Measurements from ENCODE around the gene WDR46.
"Not testable (repeated sequence)": the region's sequence is repeated elsewhere in the genome, so short reads cannot be mapped to it uniquely, and the experiment has no call there.

Gene WDR46

GRCh38 chr6:33264015-33264414 is 25.0 kb downstream of the WDR46 start:
- no peak for DNase-seq (ENCODE audit: low read depth)

GRCh38 chr6:33262490-33262889 is 26.5 kb downstream of the WDR46 start:
- DNase-seq (ENCODE audit: low read depth): not testable (repeated sequence)

DNA sequence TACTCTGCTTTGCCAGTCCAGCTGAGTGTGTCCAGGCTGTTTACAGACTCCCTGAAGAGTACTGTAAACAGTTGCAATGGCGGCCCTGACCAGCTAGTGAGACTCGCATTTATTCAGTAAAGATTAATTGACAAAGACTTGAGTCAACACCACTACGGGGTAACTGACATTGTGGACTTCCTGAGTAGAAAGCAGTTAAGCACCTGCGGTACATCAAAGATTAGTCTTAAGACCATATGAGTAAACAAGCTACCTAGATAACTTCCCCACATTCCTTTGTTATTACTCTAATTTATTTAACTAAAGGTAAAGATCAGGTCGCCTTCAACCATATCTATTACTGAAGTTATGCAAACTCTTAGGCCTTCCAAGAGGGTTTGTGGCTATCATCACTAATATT is 30.0 kb downstream of the WDR46 start:
- DNase-seq (ENCODE audit: low read depth): no peak

- no peak for DNase-seq (ENCODE audit: low read depth)
Observed at GRCh38 chr6:33254591-33254990, 34.4 kb downstream of the WDR46 start.

GRCh38 chr6:33252759-33253158 is 36.3 kb downstream of the WDR46 start:
- no peak for DNase-seq (ENCODE audit: low read depth)

DNA sequence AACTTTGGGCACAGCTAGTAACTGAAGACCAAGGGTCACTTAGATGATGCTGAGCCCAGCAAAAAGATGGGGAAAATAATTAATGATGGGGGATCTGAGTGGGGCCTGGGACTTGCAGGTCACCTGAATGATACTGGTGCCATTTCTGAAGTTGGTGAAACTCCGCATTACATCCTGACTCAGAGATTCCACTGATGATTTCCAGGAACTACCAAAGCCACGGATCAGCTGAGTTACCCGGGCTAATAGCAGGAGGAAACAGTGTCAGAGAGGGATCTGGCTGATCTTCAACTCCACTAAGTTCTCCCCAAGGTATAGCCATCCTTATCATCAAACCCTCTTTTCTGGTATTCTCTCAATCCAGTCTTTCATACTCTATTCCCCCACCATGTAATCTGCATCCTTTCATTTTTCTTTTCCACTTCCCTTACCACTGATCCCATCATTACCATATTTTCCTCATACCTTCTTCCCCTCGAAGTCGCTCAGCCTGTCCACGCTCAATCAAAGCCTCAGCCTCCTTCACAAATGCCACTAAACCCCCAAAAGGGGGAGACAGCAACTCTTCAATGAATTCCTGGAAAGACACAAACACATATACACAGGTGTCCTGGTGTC is 37.5 kb downstream of the WDR46 start:
- DNase-seq (ENCODE audit: low read depth): no peak

GRCh38 chr6:33250731-33251130 is 38.3 kb downstream of the WDR46 start:
- DNase-seq (ENCODE audit: low read depth): no peak

DNA sequence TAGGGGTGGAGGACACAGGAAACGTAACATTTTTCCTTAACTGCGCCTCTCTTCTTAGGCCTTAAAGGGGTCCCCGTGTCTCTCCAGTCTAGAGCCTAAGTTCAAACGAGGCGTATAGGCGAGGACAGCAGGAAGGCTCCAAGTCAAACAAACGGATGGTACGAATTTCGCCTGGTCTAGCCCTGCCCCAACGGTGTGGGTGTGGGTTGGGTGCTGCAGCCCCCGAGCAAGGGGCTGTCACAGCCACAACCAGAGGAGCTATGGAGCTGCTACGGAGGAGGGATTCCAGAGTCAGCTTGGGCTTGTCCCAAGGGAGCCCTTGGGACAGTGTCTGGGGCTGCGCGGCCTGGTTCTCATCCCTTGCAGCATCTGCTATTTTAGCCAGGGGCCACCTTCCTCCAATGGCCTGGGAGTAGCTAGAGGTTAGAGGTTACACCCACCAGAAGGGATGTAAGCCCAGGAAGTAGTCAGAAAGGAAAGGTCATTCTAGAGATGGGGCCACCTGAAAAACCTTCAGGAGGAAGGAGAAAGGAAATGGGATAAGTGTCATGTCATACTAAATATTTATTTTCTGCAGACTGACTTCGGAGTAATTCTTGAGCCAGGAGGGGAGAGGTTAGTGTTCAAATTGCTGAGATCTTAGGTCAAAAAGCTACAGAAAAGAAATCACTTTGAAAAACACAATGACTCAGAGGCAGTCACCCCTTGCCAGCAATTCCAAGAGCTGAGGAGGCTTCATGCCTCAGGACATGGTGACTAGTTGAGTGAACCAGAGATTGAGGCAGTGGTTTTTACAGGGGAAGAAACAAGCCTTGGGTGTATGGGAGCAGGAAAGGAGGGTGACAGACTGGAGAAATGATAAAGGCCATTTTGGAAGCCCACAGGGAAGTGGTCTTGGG is 39.1 kb downstream of the WDR46 start:
- DNase-seq (ENCODE audit: low read depth): peak; percentile 75

- DNase-seq (ENCODE audit: low read depth): peak; percentile 98
Observed at GRCh38 chr6:33248932-33249731, 39.9 kb downstream of the WDR46 start.

- DNase-seq (ENCODE audit: low read depth): no peak
Observed at GRCh38 chr6:33248643-33248931, 40.5 kb downstream of the WDR46 start.

DNA sequence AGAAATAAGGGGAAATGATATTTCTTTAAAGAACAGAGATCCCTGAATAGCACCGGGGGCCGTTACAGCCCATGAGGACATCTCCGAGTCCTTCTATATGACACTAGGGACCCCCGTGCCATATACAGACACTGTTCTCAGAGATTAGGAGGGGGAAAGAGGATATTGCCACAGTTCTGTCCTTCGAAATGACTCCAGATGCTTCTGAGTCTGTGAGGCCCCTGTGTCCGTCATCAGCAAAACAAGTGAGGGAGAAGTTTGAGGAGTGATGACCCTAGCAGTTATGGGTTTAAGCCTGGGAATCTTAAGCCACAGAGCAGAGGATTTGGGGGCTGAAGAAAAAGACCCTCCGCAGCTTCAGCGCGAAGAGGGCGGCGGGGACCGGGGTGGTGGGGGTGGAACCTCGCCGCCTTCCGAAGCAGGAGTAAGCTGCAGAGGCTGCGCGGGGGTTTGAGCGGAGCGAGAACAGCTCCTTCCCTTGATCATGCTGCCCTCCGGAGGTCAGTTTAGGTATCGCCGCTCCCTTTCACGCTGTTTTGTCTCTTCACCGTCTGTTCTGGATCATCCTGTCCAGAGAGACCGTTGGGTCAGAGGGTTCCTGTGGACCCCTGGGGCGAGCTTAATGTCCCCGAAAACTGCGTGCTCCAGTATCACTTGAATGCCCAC is 40.9 kb downstream of the WDR46 start:
- DNase-seq (ENCODE audit: low read depth): peak; percentile 35

DNA sequence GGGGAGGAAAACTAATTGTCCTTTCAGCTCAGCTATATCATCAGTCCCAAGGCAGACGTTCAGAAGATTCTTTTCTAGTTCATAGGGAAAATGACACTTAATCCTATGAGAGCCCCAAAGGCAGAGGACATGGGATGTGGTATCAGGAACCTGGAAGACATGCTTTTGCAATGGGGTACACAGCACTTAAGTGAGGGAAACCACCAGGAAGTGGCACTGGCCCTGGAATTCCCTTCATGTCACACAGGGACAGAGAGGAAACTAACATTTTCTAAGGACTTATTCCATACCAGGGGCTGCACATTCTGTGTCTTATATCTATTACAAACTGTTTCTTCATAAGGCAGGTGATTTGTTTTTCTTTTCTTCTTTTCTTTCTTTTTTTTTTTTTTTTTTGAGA is 45.6 kb downstream of the WDR46 start:
- no peak for DNase-seq (ENCODE audit: low read depth)

DNA sequence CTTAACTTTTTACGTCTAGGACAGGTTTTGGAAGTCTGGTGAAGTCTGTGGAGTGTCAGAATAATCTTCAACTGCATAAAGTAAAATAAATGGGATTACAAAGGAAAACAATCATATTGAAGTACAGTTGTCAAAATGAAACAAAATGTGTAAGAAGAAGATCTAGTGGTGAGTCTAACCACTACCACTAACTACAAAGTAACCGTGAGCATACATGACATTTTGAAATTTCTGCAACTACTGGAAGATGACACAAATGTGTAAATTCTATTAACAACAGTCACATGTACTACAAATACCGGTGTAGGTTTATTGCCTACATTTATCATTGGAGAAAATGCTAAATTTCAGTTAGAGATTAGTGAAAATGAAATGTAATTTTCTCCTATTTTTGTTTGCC is 47.1 kb downstream of the WDR46 start:
- DNase-seq (ENCODE audit: low read depth): no peak

DNA sequence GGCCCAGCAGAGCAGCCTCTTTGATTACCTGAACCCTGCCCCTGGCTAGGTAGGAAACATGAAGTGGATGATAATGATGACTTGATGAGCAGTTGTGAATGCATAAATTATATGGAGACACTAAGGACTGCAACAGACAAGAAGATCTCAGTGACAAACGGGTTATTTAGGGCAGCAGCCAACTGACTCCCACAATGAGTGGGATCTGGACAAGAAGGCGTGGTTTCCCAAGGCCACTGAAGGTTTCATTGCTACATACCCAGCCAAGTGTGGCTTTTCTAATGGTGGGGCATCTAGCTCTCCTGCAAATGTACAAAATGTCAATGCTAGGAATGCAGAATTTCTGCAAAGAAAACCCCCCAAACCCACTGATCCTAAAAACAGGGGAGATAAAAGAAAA is 51.3 kb downstream of the WDR46 start:
- DNase-seq (ENCODE audit: low read depth): no peak

GRCh38 chr6:33236852-33237251 is 52.2 kb downstream of the WDR46 start:
- DNase-seq (ENCODE audit: low read depth): no peak

GRCh38 chr6:33236328-33236727 is 52.7 kb downstream of the WDR46 start:
- DNase-seq (ENCODE audit: low read depth): no peak

GRCh38 chr6:33235221-33235634 is 53.8 kb downstream of the WDR46 start:
- DNase-seq (ENCODE audit: low read depth): no peak

Measured in GM04503 (cell line).